Forelimb muscle (tissue), 1 donor: Measurements from ENCODE around the gene KRTAP10-8. TPM values are rescaled to one million over a fixed set of nuclear protein-coding genes. Genes with fewer than 3 reads are reported as not detected.
"Not testable (repeated sequence)": the region's sequence is repeated elsewhere in the genome, so short reads cannot be mapped to it uniquely, and the experiment has no call there.

ENCODE experiments used
- DNase-seq: peaks from one replicate; pipeline ENCODE4 v3.0.0-alpha.2; 2013; ENCODE audit warnings: low read depth
- polyA plus RNA-seq: library from polyadenylated mRNA; unstranded; fragments of 120-200 nt; gene quantifications from one replicate; pipeline ENCODE4 v1.2.1, GENCODE V29; 2013; ENCODE audit not compliant: insufficient read length

The KRTAP10-8 gene
- polyA plus RNA-seq, 1 donor = not detected

DNA sequence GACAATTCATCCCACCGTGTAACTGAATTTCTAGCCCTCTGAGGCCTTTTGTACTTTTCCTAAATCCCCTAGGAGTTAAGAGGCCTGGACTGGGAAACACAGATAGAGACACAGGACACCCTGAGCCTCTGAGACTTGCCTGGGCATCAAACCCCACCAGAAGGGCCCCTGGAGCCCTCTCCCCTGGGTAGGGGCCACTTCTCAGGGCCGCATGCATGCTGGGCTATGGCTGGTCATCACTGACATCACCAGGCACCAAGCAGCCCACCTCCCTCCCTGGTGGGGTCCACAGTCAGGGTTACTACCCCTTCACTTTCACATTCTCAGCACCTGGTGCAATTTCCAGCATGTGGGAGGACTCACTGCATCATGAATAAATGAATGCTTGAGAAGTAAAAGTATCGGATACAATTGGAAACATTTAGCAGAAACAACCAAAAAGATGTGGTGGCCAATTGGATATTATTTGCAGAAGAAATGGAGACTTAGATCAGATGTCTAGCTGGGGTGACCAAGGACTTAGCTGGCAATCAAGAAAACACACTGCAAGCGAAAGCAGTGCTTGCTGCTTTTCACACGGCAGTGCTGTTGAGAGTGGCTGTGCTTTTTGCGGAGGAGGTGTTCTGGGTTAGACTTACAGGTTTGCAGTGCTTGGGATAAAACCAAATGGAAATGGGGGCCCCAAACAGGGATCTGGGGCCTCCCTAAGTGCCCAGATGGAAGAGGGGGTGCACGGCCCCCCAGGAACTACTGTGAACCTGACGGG is 12.4 kb upstream of the KRTAP10-8 start:
- no peak for DNase-seq

GRCh38 chr21:44600118-44600978 is 11.5 kb upstream of the KRTAP10-8 start, which contains the start of gene KRTAP10-7:
TSS of gene KRTAP10-7 (plus strand) at chr21:44600597. CDS start at chr21:44600622, 25 bp downstream.
- not testable (repeated sequence) for DNase-seq

- DNase-seq = not testable (repeated sequence)
Observed at GRCh38 chr21:44601091-44601490, 10.8 kb upstream of the KRTAP10-8 start.

GRCh38 chr21:44601596-44602462 is 10.1 kb upstream of the KRTAP10-8 start:
- DNase-seq = no peak

GRCh38 chr21:44602463-44602850 is 9.4 kb upstream of the KRTAP10-8 start:
- DNase-seq = no peak

- no peak for DNase-seq
Observed at GRCh38 chr21:44603109-44603875, 8.6 kb upstream of the KRTAP10-8 start.

- DNase-seq = no peak
Observed at GRCh38 chr21:44603911-44604310, 8.0 kb upstream of the KRTAP10-8 start.

DNA sequence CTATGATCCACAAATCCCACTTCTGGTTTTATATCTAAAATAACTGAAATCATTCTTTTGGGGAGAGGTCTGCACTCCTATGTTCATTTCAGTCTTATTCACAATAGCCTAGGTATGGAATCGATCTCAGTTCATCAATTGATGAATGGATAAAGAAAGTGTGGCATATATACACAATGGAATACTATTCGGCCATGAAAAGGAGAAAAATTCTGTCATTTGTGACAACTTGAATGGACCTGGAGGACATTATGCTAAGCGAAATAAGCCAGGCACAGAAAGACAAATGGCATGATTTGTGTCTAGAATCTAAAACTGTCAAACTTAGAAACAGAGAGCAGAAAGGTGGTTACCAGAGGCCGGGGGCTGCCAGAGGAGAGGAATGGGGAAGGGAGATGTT is 5.4 kb upstream of the KRTAP10-8 start:
- no peak for DNase-seq

- no peak for DNase-seq
Observed at GRCh38 chr21:44609193-44609592, 2.7 kb upstream of the KRTAP10-8 start.

DNA sequence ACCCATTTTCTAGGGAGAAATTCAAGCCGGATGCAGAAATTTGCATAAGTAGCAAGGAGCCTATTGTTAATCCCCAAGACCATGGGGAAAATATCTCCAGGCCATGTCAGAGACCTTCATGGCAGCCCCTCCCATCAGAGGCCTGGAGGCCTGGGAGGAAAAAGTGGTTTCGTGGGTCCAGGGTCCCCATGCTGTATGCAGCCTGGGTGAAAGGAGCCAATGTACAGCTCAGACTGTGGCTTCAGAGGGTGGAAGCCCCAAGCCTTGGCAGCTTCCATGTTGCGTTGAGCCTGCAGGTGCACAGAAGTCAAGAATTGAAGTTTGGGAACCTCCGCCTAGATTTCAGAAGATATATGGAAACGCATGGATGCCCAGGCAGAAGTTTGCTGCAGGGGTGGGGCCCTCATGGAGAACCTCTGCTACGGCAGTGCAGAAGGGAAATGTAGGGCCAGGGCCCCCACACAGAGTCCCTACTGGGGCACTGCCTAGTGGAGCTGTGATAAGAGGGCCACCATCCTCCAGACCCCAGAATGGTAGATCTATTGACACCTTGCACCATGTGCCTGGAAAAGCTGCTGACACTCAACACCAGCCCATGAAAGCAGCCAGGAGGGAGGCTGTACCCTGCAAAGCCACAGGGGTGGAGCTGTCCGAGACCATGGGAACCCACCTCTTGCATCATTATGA is 1.6 kb upstream of the KRTAP10-8 start:
- DNase-seq = not testable (repeated sequence)

DNA sequence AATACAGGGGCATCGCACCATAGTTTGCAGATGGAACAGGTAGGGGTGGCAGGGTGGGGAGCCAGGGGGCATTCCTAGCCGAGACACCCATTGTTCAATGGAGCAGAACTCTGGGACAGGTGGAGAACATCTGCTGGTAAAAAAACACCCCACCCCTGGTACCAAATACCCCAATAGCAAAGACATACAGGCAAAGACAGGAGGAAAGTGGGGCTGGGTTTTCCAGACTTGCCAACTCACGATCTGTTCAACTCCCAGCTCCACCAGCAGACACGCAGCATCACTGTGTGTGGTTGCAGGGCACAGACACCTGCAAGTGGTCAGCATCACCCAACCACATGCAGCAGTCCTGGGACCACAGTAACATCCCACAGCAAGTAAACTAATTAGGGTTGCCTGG is 328 bp upstream of the KRTAP10-8 start:
- DNase-seq = no peak

GRCh38 chr21:44612669-44613229 is 870 bp downstream of the KRTAP10-8 start:
- DNase-seq = no peak

GRCh38 chr21:44613386-44614155 is 1.7 kb downstream of the KRTAP10-8 start:
- no peak for DNase-seq

- no peak for DNase-seq
Observed at GRCh38 chr21:44614161-44614631, 2.3 kb downstream of the KRTAP10-8 start.

DNA sequence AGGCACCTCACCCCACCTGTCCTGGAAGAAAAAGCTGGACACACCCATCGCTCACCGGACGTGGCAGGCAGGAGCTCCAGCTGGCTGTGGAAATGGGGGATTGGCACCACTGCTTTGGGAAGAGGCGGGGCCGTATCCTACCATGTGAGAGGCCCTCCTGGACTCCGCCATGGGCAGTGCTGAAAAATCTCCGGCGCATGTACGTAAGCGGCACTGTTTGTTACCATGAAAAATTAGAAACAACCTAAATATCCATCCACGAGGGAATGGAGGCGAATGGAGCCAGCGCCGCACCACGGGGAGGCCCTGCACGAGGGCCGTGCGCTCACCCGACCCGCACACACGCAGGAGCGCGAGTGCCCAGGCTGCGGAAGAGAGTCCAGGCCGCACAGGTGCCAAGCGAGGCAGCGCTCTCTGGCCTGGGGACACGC is 3.1 kb downstream of the KRTAP10-8 start:
- no peak for DNase-seq

DNA sequence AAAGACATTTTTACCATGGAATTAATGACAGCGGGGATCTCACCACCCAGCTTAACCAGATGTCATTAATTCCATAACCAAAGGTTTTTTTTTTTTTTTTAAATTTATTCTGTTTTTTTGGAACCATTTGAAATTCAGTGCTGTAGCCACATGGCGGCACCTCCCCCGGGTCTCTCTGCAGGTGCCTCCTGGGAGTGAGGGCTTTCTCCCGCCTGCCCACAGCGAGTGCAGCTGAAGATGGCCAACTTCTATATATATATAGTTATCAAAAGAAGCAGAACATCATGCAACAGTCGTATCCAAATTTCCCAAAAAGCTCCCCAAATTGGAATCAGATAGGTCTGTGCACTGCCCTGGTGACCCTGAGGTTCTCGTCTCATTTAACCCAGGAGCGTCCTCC is 3.6 kb downstream of the KRTAP10-8 start:
- DNase-seq = no peak

DNA sequence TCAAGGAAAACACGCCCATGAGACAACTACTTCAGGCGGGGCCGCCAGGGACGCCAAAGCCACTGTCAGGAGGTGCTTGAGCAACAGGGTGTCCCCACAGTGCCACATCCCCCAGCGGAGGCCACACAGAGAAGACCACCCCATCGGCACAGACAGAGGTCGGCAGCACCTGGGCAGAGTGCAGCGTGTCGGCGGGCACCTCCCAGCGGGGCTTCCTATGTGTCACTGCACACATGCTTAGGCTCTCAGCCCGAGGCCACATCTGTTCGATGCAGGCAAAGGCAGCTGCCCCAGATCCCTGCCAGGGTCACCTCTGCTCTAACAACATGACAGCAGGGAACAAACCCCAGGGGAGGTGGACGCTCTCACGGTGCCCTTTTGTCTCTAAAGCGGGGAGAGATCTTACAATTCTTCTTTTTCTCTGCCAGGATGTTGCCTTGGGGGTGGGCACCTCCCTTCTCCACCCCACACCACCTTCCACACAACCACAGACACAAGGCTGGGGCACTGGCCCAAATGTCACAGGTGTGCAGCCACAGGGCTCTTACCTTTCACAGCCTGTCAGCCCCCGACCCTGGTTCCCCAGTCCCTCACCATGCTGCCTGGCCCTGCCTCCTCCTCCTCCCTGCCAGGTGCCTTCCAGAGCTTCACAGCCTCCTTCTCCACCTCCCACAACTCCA is 4.2 kb downstream of the KRTAP10-8 start:
- no peak for DNase-seq

DNA sequence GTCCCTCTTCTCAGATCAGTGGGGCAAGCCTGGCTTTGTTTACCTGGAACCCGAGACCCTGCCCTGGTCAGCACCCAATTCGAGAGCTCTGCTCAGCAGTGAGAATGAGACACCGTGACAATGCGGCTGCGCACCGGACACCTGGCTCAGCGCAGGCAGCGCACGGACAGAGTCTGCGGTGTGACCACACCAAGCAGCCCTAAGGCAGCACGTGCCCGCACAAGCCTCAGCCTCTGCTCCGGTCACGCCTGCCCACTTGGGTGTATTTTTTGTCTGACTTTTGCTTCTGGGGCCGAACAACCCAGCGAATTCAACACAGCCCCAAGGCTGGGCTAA is 4.7 kb downstream of the KRTAP10-8 start:
- no peak for DNase-seq

DNA sequence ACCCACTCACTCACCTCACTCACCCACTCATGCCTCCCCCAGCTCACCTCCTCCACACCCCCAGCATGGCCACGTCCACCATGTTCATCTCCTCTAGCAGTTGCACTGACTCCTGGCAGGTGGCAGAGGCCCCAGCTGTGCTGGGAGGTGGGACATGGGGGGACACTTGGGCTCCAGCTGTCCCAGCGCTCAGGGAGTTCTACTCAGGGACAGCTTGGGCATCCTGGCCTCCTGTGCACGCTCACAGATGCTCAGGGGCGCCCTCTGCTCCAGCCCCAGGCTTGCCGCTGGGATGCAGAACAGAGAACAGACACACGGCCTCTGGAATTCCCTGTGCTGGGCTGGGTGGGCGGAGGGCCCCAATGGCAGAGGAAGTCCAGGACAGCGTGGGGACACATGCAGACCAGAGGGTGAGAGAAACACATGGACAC is 5.2 kb downstream of the KRTAP10-8 start:
- no peak for DNase-seq
